ENCODE data around the gene KCNMB2.

The KCNMB2 gene

GRCh38 chr3:178673529-178673928 lies 137.3 kb downstream of the KCNMB2 start:
- no peak for DNase-seq (ENCODE audit: low read depth)
- no peak for TF ChIP-seq CTCF (IDR thresholded peaks at IDR 0.05; ENCODE audit: low read depth, low read length, missing control alignments)
- H3K4me3 ChIP-seq (ENCODE audit: low read depth, low read length) = no peak overlapping the region

GRCh38 chr3:178676077-178676476 lies 139.8 kb downstream of the KCNMB2 start:
- no peak for TF ChIP-seq CTCF (IDR thresholded peaks at IDR 0.05; ENCODE audit: low read depth, low read length, missing control alignments)
- no peak overlapping the region for H3K4me3 ChIP-seq (ENCODE audit: low read depth, low read length)
- DNase-seq (ENCODE audit: low read depth) = no peak

GRCh38 chr3:178676942-178677790 lies 140.9 kb downstream of the KCNMB2 start:
- no peak for TF ChIP-seq CTCF (IDR thresholded peaks at IDR 0.05; ENCODE audit: low read depth, low read length, missing control alignments)
- no peak overlapping the region for H3K4me3 ChIP-seq (ENCODE audit: low read depth, low read length)
- DNase-seq (ENCODE audit: low read depth) = peak; percentile 37

GRCh38 chr3:178677961-178678360 lies 141.7 kb downstream of the KCNMB2 start:
- H3K4me3 ChIP-seq (ENCODE audit: low read depth, low read length) = no peak overlapping the region
- no peak for TF ChIP-seq CTCF (IDR thresholded peaks at IDR 0.05; ENCODE audit: low read depth, low read length, missing control alignments)
- no peak for DNase-seq (ENCODE audit: low read depth)

GRCh38 chr3:178680037-178680436 lies 143.8 kb downstream of the KCNMB2 start:
- no peak for TF ChIP-seq CTCF (IDR thresholded peaks at IDR 0.05; ENCODE audit: low read depth, low read length, missing control alignments)
- H3K4me3 ChIP-seq (ENCODE audit: low read depth, low read length) = no peak overlapping the region
- DNase-seq (ENCODE audit: low read depth) = no peak

GRCh38 chr3:178680489-178680888 lies 144.3 kb downstream of the KCNMB2 start:
- H3K4me3 ChIP-seq (ENCODE audit: low read depth, low read length) = no peak overlapping the region
- DNase-seq (ENCODE audit: low read depth) = no peak
- TF ChIP-seq CTCF (IDR thresholded peaks at IDR 0.05; ENCODE audit: low read depth, low read length, missing control alignments) = no peak
